AG09309 (cell line): ENCODE data around the gene XPO1.

Experiments used
- DNase-seq: peaks from one replicate; pipeline ENCODE4 v3.0.0-alpha.2; 2010; ENCODE audit warnings: low read depth
- H3K4me3 ChIP-seq: 2 replicates; pipeline ENCODE4 v1.5.1; 2011; ENCODE audit warnings: mild to moderate bottlenecking, low read depth, low read length, moderate library complexity; ENCODE audit not compliant: control insufficient read depth
- TF ChIP-seq, protein P1 (sequence below): IDR thresholded peaks from 2 replicates; pipeline ENCODE4 v1.5.1; 2011; ENCODE audit warnings: mild to moderate bottlenecking, low read depth, low read length, inconsistent platforms; ENCODE audit not compliant: insufficient read depth, control insufficient read depth; ENCODE audit errors: missing control alignments

The XPO1 gene

GRCh38 chr2:61443342-61444041, 94.7 kb downstream of the XPO1 start:
- TF ChIP-seq, protein P1, sequence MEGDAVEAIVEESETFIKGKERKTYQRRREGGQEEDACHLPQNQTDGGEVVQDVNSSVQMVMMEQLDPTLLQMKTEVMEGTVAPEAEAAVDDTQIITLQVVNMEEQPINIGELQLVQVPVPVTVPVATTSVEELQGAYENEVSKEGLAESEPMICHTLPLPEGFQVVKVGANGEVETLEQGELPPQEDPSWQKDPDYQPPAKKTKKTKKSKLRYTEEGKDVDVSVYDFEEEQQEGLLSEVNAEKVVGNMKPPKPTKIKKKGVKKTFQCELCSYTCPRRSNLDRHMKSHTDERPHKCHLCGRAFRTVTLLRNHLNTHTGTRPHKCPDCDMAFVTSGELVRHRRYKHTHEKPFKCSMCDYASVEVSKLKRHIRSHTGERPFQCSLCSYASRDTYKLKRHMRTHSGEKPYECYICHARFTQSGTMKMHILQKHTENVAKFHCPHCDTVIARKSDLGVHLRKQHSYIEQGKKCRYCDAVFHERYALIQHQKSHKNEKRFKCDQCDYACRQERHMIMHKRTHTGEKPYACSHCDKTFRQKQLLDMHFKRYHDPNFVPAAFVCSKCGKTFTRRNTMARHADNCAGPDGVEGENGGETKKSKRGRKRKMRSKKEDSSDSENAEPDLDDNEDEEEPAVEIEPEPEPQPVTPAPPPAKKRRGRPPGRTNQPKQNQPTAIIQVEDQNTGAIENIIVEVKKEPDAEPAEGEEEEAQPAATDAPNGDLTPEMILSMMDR = no peak
- no peak for DNase-seq
- H3K4me3 ChIP-seq = no peak overlapping the region

GRCh38 chr2:61439241-61440002, 98.7 kb downstream of the XPO1 start:
- no peak for DNase-seq
- no peak overlapping the region for H3K4me3 ChIP-seq
- TF ChIP-seq, protein P1 = no peak

- H3K4me3 ChIP-seq = no peak overlapping the region
- TF ChIP-seq, protein P1 = no peak
- no peak for DNase-seq
Observed at GRCh38 chr2:61438670-61439069, 99.5 kb downstream of the XPO1 start.

DNA sequence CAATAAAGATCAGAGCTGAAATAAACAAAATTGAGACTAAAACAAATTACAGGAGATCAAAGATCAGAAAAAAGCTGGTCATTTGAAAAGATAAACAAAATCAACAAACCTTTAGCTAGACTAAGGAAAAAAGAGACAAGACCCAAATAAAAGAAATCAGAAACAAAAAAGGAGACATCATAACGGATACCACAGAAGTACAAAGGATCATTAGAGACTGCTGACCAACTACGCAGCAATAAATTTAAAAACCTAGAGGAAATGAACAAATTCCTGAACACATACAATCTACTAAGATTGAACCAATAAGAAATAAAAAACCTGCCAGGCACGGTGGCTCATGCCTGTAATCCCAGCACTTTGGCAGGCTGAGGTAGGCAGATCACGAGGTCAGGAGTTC, 101.0 kb downstream of the XPO1 start:
- TF ChIP-seq, protein P1 = no peak
- DNase-seq = no peak
- no peak overlapping the region for H3K4me3 ChIP-seq

GRCh38 chr2:61436092-61436491, 102.1 kb downstream of the XPO1 start:
- DNase-seq = no peak
- H3K4me3 ChIP-seq = no peak overlapping the region
- TF ChIP-seq, protein P1 = no peak

DNA sequence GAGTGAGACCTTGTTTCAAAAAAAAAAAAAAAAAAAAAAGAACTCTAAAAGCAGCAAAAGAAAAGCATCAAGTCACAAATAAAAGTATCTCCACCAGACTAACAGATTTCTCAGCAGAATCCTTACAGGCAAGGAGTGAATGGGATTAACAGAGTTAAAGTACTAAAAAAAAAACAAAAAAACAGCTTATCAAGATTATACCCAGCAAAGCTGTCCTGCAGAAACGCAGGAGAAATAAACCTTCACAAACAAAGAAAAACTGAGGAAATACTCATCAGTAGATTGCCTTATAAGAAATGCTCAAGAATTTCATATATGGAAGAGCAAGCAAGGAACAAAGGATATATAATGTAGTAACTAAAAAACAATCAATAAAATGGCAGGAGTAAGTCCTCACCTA, 102.9 kb downstream of the XPO1 start:
- TF ChIP-seq, protein P1 = no peak
- H3K4me3 ChIP-seq = no peak overlapping the region
- DNase-seq = no peak

DNA sequence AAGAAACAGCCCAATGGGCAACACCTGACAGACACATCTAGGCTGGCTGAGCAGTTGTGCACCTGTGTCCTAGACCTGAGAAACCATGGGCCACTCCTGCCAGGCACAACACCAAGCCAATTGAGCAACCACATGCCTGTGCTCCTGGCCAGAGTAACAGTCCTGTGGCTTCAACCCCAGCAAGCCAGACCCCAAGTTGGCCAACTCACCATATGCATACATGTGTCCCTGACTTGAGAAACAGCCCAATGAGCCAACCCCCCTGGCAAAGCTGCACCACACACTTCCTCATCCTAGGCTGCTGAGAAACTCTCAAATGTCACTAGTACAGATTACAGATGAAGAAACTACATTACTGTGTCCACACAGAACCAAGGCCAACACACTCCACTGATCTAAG, 103.8 kb downstream of the XPO1 start:
- TF ChIP-seq, protein P1 = no peak
- DNase-seq = no peak

More for the DNA sequence above, 103.8 kb downstream of the XPO1 start:
- H3K4me3 ChIP-seq = no peak overlapping the region
